GM12878 (cell line): ENCODE results near the gene TIMP3. TPM values are rescaled to one million over a fixed set of nuclear protein-coding genes. Genes with fewer than 3 reads are reported as not detected.

Experiments
- ATAC-seq: fragments of 200-7000 bp; cut with Tn5 transposase; 3 replicates; pipeline ENCODE4 v1.9.1; 2020; ENCODE audit warnings: mild to moderate bottlenecking, moderate library complexity
- BruUV-seq: library from RNA; stranded (reverse); fragments of 400-500 nt; replicated peaks from 2 replicates; lab custom pipeline; 2021; lab: Mats Ljungman, UMichigan
- CTCF ChIA-PET: fragments of 300-600 bp; sonication (Branson Sonifier 250); formaldehyde crosslinking; extraction: SDS; loops from one replicate; lab custom pipeline; 2021; ENCODE audit warnings: inconsistent platforms; lab: Yijun Ruan, JAX
- POLR2A ChIA-PET: fragments of 350-600 bp; formaldehyde crosslinking; extraction: SDS; loops from one replicate; lab custom pipeline; 2021; ENCODE audit warnings: inconsistent platforms; lab: Charles Lee
- RAD21 ChIA-PET: fragments of 300-600 bp; sonication (Branson Sonifier 250); formaldehyde crosslinking; loops from one replicate; lab custom pipeline; 2023; ENCODE audit warnings: antibody characterized with exemption; ENCODE audit not compliant: unreplicated experiment; lab: Charles Lee
- SMC1A ChIA-PET: fragments of 300-600 bp; sonication (Branson Sonifier 250); formaldehyde crosslinking; loops from one replicate; lab custom pipeline; 2023; ENCODE audit not compliant: unreplicated experiment, uncharacterized antibody; lab: Charles Lee
- DNase-seq: peaks from one replicate; pipeline ENCODE4 v3.0.0-alpha.2; 2011; ENCODE audit warnings: low read depth, low spot score
- FAIRE-seq: peaks from 3 replicates; lab custom pipeline; 2011; peaks lifted over from hg19 to GRCh38; lab: Jason Lieb, UNC
- H2AFZ ChIP-seq: 2 replicates; pipeline ENCODE4 v1.6.0; 2011; ENCODE audit warnings: low read depth, low read length, control low read depth; ENCODE audit not compliant: control insufficient read depth
- H3K27ac ChIP-seq: 2 replicates; pipeline ENCODE4 v1.5.1; 2011; ENCODE audit warnings: control low read depth; ENCODE audit not compliant: control insufficient read depth, insufficient read depth
- H3K27me3 ChIP-seq, 2 experiments: replicated peaks in 1 of 2; 2 replicates each; pipeline versions ENCODE4 v1.6.0 to v1.6.1; 2011; ENCODE audit warnings: low read length in 1 of 2; ENCODE audit not compliant: control insufficient read depth in 2 of 2, insufficient read depth in 2 of 2
- H3K36me3 ChIP-seq, 2 experiments: 2 replicates each; pipeline ENCODE4 v1.5.1; 2011; ENCODE audit warnings: low read length in 1 of 2; ENCODE audit not compliant: control insufficient read depth in 2 of 2, insufficient read depth in 2 of 2
- H3K4me1 ChIP-seq: 2 replicates; pipeline ENCODE4 v1.6.1; 2011; ENCODE audit warnings: mild to moderate bottlenecking, low read length, moderate library complexity, mixed read lengths; ENCODE audit not compliant: control insufficient read depth, insufficient read depth
- H3K4me2 ChIP-seq: 2 replicates; pipeline ENCODE4 v1.6.0; 2011; ENCODE audit warnings: control low read depth; ENCODE audit not compliant: control insufficient read depth, insufficient read depth
- H3K4me3 ChIP-seq: fragments of 200-600 bp; sonication (generic); 2 replicates; pipeline ENCODE4 v1.5.1; 2016
- H3K79me2 ChIP-seq: 2 replicates; pipeline ENCODE4 v1.6.0; 2011; ENCODE audit warnings: low read length; ENCODE audit not compliant: control insufficient read depth, insufficient read depth
- H3K9ac ChIP-seq: 2 replicates; pipeline ENCODE4 v1.8.0; 2011; ENCODE audit warnings: low read length, control low read depth, mixed read lengths; ENCODE audit not compliant: control insufficient read depth, insufficient read depth
- H3K9me3 ChIP-seq: replicated peaks from 3 replicates; pipeline ENCODE4 v1.5.1; 2011; ENCODE audit warnings: mild to moderate bottlenecking, low read length; ENCODE audit not compliant: control insufficient read depth, insufficient read depth
- H4K20me1 ChIP-seq: 2 replicates; pipeline ENCODE4 v1.6.0; 2011; ENCODE audit not compliant: control insufficient read depth, insufficient read depth
- BACH1 ChIP-seq: fragments of 450-650 bp; IDR thresholded peaks from 2 replicates; pipeline ENCODE4 v1.6.1; 2017; ENCODE audit warnings: mild to moderate bottlenecking, borderline replicate concordance
- JUND ChIP-seq: IDR thresholded peaks from 2 replicates; pipeline ENCODE4 v1.6.1; 2012; ENCODE audit warnings: low read depth, mild to moderate bottlenecking, low read length, improper control_type of control experiment, moderate library complexity
- MTA2 ChIP-seq: fragments of 450-650 bp; IDR thresholded peaks from 2 replicates; pipeline ENCODE4 v1.6.1; 2016; ENCODE audit warnings: low read depth, mild to moderate bottlenecking, moderate library complexity
- TCF12 ChIP-seq: IDR thresholded peaks from 2 replicates; pipeline ENCODE4 v1.6.1; 2011; ENCODE audit warnings: low read depth, mild to moderate bottlenecking, low read length
- ZNF24 ChIP-seq: fragments of 450-650 bp; IDR thresholded peaks from 2 replicates; pipeline ENCODE4 v1.6.1; 2017; ENCODE audit warnings: antibody characterized with exemption, mild to moderate bottlenecking
- WGBS: methylation state at CpG from one replicate; pipeline ENCODE4 v1.1.6; 2016; ENCODE audit warnings: low lambda C conversion rate; ENCODE audit not compliant: insufficient replicate concordance, insufficient coverage; ENCODE audit errors: missing lambda C conversion rate; 5-methylcytosine and 5-hydroxymethylcytosine counted together
- in situ Hi-C: fragments of 300-500 bp; cut with MboI; formaldehyde crosslinking; loops from 9 replicates; pipeline ENCODE4 v1.14.3; 2018; ENCODE audit warnings: mixed read lengths
- intact Hi-C: fragments of 100-400 bp; cut with micrococcal nuclease; formaldehyde crosslinking; loops from one replicate; pipeline ENCODE4 v1.14.2; 2022; ENCODE audit not compliant: unreplicated experiment
- polyA plus RNA-seq, 11 experiments: library from polyadenylated mRNA; depleted of rRNA in 4 of 11; unstranded in 6 of 11; stranded (reverse) in 5 of 11; fragments of >200 nt; fragmentation: Nextera tagmentation in 4 of 11; fragmentation: Illumina TruSeq in 1 of 11; extraction: Ambion mirVana in 4 of 11; extraction: Trizol in 1 of 11; gene quantifications; 1 replicate in 1 of 11; 2 replicates in 10 of 11; pipeline versions ENCODE4 v1.2.1 to v1.2.3, GENCODE V29; 2011 to 2016; ENCODE audit warnings: inconsistent platforms in 2 of 11, missing spikeins in 2 of 11, low read depth in 1 of 11
- total RNA-seq, 4 experiments: library from RNA; depleted of rRNA in 3 of 4; stranded (reverse); fragments of >200 nt in 3 of 4; fragmentation: Illumina TruSeq in 1 of 4; extraction: Trizol in 1 of 4; gene quantifications; 2 replicates each; pipeline versions ENCODE4 v1.2.1 to v1.2.3, GENCODE V29; 2013 to 2021
- TF ChIP-seq, protein P1 (sequence below): fragments of 450-650 bp; formaldehyde crosslinking; IDR thresholded peaks from 2 replicates; pipeline ENCODE4 v1.5.0; 2022; ENCODE audit warnings: mild to moderate bottlenecking, missing genetic modification characterization

Gene TIMP3
- total and polyA plus RNA-seq, 10 of the 15 experiments (the other 5 are each of a cell fraction or from before 2014, with no cell fraction given) = 0.01 to 0.74 (median 0.27) TPM; not detected in 5

DNA sequence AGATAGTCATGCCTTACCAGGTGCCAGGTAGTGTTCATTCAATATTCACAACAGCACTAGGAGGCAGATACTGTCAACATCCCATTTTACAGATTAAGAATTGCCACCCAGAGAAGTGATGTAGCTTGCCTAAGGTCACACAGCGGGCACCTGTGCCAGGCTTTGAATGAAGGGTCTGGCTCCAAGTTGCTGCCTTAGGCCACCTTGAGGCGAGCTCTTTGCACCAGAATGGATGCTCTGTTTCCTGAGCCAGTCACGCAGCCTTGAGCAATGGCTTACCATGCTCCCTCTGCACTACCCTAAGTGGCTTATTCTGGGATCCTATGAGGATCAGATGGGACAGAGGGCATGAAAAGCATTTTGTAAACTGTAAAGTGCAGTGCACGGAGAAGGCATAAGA lies 25.1 kb upstream of the TIMP3 start:
- Histone ChIP-seq H3K4me1 (no peaks in the 10 kb centered on the region), H4K20me1 (no peaks in the 10 kb centered on the region), H3K9ac (no peak overlapping the region), H3K79me2 (no peaks in the 10 kb centered on the region), H3K27ac (no peak overlapping the region), H3K4me3 (no peak overlapping the region), H2AFZ (no peak overlapping the region), H3K4me2 (no peak overlapping the region), H3K27me3 (no peaks in the 10 kb centered on the region), H3K36me3 (no peaks in the 10 kb centered on the region), H3K9me3 (no peaks in the 10 kb centered on the region)
- intact Hi-C loops (no loop called here), in situ Hi-C loops (no loop called here)
- FAIRE-seq (no peak), DNase-seq (no peak), ATAC-seq (no peak)
- POLR2A ChIA-PET = no interaction called here
- BruUV-seq = no TSS peak
- CTCF ChIA-PET = interaction anchor here (1.2 to 1.4 kb wide), 2 partner anchors 21 kb away, joined by 3 read pairs; no protein-coding TSS in a partner anchor
- SMC1A ChIA-PET = no interaction called here
- WGBS = 18% methylated on average over 4 of the region's 4 CpGs
- RAD21 ChIA-PET = no interaction called here
- TF ChIP-seq ZNF24 = no peak
- TF ChIP-seq, protein P1, sequence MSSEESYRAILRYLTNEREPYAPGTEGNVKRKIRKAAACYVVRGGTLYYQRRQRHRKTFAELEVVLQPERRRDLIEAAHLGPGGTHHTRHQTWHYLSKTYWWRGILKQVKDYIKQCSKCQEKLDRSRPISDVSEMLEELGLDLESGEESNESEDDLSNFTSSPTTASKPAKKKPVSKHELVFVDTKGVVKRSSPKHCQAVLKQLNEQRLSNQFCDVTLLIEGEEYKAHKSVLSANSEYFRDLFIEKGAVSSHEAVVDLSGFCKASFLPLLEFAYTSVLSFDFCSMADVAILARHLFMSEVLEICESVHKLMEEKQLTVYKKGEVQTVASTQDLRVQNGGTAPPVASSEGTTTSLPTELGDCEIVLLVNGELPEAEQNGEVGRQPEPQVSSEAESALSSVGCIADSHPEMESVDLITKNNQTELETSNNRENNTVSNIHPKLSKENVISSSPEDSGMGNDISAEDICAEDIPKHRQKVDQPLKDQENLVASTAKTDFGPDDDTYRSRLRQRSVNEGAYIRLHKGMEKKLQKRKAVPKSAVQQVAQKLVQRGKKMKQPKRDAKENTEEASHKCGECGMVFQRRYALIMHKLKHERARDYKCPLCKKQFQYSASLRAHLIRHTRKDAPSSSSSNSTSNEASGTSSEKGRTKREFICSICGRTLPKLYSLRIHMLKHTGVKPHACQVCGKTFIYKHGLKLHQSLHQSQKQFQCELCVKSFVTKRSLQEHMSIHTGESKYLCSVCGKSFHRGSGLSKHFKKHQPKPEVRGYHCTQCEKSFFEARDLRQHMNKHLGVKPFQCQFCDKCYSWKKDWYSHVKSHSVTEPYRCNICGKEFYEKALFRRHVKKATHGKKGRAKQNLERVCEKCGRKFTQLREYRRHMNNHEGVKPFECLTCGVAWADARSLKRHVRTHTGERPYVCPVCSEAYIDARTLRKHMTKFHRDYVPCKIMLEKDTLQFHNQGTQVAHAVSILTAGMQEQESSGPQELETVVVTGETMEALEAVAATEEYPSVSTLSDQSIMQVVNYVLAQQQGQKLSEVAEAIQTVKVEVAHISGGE (CRISPR knock-in tag) = no peak
- TF ChIP-seq MTA2 = no peak
- TF ChIP-seq BACH1 = no peak
- no peak for TF ChIP-seq TCF12
- no peak for TF ChIP-seq JUND
